Measurements from ENCODE around the gene CHN1.

The CHN1 gene

DNA sequence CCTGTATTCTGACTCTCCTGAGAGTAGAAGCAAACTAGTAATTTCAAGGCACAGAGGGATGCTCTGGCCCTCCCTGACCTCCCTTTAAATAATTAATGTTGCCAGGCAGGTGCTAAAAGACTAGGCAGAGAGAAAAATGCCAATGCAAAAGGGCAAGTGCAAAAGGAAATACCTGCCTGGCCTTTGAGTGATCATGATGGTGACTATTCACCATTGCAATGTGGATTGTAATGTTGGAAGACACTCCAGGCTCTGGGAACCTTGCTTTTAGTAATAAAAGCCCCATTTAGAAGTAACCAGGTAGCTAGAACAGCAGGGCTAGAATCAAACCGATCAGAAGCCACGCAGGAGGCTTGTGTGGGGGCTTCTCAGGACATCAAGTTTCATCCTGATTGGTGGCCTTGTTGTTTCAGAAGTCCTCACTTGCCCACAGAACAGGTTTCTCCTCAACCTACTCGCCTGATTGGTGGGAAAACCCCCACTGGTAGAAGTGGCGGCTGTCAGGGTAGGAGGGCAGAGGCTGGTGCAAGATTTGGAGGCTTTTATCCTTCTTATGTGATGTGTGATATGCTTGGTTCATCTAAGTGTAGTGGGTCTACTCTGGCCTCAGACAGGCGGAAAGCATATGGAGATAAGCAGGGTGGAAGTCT lies 224.9 kb downstream of the CHN1 start:
- DNase-seq = no peak

DNA sequence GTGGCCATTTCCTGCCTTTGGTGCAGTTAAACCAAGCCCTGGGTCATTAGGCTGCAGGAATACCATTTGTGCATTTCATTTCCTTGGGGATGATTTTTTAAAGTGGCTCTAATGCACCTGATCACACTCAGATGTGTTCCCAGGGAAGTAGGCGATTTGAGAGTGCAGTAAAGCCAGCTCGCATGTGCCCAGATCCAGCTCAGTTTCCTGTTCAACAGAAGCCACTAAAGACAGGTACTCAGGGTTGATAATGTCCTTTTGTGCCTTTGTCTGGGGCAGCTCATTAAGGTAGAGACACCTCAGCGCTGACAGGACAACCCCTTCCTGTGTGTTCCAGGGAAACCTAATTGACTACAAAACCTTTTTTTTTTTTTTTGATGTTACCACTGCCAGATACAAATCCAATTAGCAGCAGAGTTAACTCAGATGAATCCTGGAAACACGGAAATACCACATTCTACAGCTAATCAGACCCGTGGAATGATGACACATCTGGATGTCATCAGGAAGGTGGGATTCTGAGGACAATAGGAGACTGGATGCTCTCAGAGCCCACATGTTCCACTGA lies 225.7 kb downstream of the CHN1 start:
- no peak for DNase-seq

DNA sequence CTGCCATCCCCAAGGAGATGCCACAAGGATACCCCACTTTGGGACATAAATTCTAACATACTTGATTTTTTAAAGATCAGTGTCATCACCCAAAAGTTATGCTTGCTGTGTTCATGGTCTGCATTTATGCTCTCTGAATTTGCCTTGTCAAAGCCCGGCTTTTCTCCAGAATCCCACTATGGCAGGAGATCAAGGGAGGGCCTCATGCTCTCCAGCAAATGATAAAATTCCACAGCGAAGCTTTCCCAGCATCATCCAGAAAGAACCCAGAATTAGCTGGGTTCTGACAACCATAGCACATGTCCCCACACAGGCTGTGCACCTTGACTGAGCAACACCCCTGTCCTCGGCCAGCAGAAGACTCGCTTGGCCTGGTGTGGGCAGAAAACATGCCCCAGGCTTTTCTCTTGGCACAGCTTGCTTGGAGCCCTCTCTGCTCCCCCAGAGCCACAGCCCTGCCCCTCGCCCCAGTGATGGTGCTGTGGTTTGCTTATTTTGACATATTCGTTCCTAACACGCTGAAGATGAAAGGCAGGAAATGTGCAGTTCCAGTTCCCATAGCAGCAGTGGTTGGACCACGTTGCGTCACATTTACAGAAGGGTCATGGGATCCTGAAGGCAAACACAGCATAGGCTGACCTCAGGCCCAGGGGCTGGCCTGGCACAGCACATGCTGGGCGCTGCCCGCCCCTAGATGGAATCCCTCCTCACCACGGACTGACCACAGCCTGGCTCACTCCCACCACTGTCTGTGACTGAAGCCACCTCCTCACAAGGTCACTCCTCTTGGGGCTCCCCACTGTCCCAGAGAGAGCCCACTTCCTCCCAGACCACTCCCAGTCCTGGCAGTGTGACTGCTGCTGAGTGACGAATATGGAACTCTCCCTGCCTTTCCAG lies 226.8 kb downstream of the CHN1 start:
- DNase-seq = peak; percentile 47 to 52

DNA sequence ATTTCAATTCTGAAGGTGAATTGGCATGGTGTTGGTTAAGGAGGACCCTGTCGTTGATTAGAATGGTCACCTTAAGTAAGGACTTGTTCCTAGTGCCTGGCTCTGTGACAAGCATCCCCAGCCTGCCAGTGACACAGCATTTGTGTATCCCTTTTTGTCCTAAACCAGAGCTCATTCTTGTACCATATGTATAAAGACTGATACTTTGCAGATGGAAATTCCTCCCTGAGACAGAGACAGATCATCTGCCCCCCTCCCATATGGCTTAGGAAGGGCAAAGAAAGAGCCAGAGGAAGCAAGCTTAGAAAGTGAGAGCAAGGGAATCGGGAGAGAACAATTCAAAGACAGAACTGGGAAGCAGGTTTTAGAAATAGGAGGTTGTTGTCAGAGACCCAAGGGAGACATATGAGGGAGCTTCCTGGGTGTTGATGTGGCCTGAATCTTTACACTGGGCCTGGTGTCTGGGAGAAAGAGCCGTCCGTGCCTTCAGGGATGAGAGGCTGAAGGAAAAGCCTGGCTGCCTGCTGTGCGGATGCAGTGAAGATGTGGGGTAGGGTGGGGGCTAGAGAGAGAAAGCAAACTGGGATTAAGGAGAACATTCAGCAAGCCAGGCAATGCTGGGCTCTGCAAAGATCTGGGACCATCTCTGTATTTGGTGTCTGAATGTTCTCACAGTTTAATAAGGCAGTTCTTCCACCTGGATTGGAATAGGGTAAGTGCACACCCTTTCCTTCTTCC lies 227.7 kb downstream of the CHN1 start:
- DNase-seq = no peak

DNA sequence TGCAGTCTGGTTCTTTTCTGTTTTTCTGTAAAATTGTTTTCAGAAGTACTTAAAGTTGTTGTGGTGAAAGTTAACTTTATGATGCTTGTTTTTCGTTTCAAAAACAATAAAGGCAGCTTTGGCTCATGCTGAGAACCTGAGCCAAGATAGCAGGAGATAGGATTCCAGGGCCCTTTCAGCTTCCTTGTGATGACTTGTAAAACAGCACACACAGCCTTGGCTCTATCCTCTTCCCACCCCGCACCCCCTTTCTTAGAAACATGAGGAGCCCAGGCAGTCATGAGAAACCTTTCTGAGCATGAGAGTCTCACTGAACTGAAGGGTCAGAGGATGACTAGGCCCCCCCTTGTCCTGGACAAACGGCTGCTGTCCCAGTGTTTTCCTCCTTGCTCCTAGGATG lies 228.5 kb downstream of the CHN1 start:
- DNase-seq = no peak

DNA sequence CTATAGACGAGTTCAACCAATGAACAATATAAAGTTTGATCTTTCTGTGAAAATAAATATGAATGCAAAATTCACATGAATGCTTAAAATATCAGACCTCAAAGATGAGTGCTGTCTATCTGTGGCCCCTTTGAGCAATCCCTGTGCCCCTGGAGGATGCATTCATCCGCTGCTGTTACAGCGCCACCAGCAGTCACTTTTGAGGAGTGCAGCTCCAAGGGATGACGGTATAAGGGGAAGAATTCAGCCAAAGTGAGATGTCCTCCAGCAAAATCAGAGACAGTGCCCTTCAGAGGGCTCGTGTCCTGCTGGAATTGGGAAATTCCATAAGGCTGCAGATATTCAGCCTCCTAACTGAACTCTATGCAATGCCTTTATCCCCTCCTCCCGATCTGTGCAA lies 229.0 kb downstream of the CHN1 start:
- no peak for DNase-seq

DNA sequence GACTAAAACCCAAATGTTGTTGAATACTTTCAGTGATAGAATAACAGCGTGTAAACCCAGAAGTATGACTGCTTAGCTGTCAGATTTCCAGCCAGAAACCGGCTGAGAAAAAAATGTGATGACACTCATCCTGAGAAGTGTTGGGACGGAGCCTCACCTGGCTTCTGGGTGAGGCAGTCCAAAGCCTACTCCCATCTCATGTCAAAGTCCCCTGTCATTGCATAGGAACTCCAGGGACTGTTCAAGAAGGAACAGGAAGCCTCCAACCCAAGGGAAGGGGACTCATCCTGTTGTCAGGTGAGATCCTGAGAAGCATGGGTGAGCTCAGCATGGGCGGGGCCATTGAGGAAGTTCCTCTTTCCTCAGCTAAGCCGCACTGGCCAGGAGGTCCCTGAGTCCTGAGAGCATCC lies 229.6 kb downstream of the CHN1 start:
- DNase-seq = no peak

DNA sequence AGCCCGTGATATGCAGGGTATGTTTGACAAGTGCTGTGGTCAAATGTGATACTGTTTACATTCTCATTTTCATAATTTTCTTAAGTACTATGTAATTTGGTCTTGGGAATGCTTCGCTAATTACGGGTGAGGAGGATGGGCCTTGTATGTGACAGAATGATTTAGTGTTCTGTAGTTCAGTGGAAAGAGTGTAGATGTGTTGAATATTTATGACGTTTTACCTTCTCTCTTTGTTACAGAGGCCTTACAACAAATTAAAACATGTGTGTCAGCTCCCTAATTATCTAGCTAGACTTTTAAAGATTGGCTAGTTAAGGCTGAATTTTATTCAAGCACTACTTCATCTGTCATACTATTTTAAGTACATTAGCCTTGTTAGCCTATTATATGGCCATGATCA lies 230.3 kb downstream of the CHN1 start:
- no peak for DNase-seq

DNA sequence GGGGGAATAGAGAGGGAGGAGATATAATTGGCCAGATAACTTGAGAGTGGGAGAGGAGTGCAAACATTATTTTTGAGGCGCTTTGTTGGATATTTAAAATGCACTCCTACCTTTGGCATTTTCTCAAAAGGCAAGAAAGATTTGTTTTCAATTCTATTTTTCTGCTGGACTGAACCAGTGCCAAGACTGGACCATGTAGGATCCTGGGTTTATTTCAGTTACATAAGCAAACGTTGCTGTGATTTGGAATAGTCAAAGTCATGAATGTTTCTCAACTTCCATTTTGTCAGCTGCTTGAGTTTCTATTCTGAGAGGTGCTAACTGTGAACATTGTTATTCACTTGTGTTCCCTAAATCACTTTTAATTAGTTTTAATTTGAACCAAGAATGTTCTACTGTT lies 232.0 kb downstream of the CHN1 start:
- no peak for DNase-seq

DNA sequence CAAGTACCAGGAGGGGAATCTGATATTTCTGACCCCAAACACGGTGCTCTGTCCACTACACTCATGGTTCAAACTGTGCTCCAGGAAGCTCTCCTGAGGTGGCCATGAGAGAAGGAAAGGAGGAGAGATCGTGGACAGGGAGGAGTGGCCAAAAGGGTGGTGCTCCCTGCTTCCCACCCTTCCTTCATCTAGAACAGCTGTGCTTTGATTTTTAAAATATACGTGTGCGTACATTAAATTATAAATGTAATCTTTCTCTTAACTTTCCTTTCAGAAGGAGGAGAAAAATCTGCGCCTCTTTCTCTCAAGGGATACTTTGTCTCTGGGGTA lies 232.7 kb downstream of the CHN1 start:
- no peak for DNase-seq

DNA sequence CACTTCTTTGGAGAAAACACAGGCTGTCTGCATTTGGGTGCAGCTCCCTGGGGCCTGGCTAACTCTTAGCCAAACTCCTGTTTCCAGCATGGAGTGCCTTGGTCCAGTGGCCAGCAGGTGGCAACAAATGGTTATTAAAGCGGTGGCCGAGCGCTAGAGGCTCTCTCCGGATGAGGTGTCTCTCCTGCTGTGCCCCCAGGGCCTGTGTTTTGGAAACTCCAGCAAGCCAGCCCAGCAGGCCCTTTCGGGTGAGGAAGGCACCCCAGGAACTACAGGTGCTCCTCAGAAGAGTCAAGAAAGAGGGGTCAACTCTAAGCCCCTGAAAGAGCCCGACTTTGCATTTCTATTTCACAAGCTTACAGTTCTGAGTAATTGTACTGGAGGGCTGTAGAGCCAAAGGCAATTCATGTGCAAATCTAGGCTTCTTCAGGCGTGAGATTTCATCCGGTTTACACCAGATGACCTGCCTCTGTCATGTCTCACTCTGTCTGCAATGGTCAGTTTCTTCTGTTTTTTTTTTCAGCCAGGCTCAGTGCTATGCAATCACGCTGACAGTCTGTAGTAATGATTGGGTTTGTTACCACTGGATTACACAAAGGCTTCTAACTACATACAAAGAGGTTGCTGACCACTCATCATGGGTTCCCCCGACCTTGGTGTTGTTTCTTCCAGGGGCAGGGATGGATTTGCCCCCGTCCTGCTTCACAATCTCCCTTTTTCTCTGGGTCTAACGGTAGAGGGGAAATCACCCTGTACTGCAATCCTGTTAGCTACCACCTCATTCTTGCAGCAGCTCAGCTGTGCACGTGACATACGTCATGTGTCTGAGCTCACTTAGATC lies 233.3 kb downstream of the CHN1 start:
- peak; percentile 17 to 21 for DNase-seq

DNA sequence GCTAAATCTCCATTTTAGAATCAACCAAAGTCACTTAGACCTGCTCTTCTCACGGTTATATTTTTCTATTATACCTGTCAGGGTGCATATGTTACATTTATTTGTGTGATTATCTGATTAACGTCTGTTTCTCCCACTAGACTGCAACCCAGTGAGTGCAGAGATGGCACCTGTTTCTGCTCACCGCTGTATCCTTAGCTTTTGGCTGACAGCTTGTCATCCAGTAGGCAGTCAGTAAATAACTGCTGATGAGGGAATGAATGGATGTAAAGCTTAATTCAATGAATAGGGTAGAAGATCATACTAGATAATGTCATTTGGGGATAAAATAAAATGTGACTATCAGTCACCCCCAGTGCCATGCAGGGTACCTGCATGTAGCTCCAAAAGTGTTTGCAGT lies 234.0 kb downstream of the CHN1 start:
- DNase-seq = no peak

DNA sequence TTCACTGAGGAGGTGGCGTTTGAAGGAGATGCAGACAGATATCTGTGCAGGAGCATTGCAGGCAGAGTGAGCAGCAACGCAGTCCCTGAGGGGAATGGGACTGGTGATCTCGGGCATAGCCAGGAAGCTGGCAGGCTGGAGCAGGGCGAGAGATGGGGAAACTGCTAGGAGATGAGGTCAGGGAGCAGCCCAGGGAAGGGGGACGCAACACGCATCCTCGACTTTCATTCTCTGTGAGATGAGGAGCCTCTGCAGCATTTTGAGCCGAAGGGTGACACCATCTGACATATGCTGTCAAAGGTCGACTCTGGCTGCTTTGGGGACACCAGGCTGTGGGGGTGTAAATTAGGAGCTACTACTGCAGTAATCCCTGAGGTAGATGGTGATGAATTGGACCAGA lies 236.6 kb downstream of the CHN1 start:
- DNase-seq = no peak

DNA sequence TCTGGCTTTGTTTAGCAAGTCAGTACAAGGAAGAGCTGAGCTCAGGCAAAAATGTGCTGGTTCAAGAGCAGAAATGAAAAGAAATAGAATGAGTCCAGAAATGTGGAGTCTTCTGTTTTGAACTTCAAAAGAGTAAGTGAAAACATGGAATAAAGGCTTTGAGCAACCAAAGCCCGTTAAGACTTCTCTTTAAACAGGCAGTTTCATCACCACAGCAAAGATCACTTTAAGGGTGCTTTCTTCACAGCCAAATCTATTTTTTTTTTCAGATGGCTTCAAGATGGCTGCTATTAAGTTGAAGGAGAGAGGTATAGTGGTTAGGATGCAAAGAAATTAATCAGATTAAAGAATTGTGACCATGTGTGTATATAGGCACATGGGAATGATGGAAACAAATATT lies 238.9 kb downstream of the CHN1 start:
- no peak for DNase-seq

DNA sequence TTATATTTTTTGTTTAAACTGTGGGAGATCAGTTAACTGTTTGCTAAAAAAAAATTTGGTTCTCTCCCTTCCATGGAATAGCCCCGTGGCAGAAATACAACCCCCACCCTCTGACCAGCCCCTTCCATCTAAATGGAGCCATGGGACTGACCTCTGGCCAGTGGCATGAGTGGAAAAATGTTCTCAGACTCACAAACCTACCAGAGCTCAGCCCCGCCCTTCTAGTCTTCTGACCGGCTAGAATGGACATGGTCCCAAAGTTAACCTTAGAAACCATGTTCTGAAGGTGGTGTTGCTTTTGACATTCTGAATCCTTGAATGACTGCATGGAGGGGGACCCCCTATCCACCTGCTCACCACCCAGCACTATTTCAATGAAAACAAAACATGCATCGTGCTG lies 239.6 kb downstream of the CHN1 start:
- DNase-seq = no peak

DNA sequence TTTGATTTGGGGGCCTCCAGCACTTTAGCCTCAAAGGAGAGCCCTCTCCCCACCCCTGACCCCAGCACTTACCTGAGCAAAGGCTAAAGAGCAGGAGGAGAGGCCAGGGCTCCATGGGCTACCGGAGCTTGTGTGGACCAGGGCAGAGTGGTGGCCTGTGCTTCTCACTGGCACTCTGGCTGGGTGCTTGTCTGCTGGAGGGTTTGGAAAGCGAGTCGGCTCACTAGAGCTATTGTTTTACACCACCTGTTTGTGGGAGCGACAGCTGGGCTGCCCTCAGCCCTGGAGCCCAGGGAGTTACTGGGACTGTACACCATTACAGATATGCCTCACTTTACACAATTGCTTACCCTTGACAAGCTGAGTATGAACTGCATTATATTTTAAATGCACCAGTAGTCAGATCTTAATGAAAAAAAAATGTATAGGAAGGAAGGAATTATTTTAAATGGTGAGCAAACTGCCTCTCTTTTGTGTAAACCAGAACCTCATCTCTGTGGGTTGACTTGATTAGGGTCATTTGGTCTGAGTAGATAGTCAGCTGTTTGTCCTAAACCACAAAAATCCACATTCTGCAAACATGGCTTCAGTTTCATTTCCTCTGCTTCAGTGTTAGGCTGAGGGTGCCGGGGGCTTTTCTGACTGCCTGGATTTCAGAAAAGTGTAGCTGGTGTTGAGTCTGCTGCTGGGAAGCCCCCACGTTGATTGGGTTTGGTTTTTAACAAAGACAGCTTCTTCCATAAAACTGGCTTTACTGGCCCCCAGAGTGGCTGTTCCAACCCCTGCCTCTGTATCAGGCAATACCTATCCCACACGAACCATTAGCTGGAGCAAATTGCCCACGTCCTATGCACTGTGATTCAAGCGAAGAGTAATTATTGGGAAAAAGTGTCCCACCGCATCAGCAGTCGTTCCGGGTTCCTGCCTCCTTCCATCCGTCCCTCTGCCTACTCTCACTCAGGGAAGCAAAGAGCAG lies 240.6 kb downstream of the CHN1 start, which contains the start of gene CHRNA1:
Gene CHRNA1, minus strand, starts transcription at position 193 of the 976 bp plus-strand sequence. Its CDS starts 78 bp downstream, at position 115.
- DNase-seq = no peak

DNA sequence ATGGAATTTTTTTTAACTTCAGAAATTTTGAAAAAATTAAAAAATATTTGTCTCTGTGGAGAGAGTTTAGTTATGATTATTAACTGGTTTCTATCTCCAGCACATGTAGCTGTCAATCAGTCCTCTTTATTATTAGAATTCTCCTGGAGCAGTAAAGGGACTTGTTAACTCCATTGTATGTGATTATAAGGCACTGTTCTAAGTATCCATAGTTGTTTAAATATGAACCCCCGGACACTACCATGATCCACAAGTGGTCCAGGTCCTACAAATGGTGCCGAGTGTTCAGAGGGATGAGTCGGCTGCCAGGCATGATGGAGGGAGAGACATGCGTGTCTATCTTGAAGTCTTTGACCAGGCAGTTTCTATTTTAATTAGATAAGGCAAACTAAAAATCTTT lies 241.4 kb downstream of the CHN1 start:
- no peak for DNase-seq

DNA sequence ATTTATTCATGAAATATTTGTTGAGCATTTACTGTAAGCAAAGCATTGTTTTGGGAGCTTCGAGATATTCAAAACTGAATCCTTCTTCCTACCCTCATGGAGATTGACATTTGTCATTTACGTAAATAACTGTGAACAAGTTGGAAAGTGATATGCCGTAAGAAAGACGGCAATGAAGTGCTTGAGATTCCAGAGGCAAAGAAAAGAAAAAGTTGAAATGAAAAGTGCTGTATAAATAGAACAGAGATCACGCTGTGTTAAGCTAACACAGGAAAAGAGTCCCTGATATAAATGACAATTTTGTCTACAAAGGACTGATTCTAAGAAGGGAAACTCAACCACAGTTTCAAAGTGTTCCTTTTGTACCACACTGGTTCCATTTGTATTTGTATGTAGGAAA lies 242.7 kb downstream of the CHN1 start:
- no peak for DNase-seq

DNA sequence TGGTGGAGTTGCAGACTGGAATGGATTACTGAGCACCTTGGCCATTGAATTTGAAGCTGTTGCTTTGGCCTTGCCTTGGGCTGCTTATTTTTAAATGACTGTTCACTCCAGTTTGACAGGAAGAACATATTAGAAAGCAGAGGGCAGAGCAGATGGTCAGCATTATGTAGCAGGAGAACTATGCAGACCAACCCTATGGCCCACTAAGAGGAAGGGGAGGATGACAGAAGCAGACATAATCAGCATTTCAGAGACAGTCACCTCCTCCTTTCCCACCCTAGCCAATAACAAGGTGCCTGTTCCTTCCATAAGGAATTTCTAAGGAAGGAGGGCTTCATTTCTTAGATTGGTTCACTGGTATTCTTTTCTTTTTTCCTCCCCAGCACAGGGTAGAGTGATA lies 243.3 kb downstream of the CHN1 start:
- DNase-seq = no peak

DNA sequence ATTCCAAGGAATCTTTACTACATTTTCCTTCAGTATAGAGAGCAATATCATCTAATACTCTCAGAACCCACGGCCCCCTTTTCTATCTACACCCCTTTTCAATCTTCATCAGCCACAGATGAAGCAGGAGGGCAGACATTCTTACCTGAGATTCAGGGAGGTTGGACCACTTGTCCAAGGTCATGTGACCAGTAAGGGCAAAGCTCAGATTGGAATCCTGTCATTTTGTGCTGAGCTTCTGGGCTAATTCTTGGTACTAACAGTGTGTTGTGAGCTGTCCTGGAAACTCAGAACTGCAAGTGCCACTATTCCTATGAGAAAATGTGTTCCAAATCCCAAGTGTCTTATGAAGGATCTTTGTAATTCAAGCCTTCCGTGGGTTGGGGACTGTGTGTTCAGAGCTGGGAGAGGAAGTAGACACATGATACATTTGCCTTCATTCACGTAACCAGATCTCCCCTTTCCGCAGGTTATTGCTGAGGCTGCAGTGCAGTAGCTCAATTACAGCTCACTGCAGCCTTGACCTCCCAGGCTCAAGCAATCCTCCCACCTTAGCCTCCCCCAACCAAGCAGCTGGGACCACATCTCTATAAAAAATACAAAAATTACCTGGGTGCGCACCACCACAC lies 244.2 kb downstream of the CHN1 start:
- no peak for DNase-seq
